Smooth muscle cell (in vitro differentiated cells): ENCODE measurements around the gene PRR36. TPM values are rescaled to one million over a fixed set of nuclear protein-coding genes. Genes with fewer than 3 reads are reported as not detected.

Experiments
- DNase-seq: peaks from one replicate; lab custom pipeline; 2025; ENCODE audit not compliant: unreplicated experiment; lab: John Stamatoyannopoulos, UW
- H2AFZ ChIP-seq: fragments of 200-600 bp; sonication (generic); 2 replicates; pipeline ENCODE4 v1.6.0; 2016; ENCODE audit warnings: antibody characterized with exemption, low read depth, mild to moderate bottlenecking
- H3F3A ChIP-seq: fragments of 200-600 bp; sonication (generic); 2 replicates; pipeline ENCODE4 v1.6.0; 2017; ENCODE audit warnings: antibody characterized with exemption, low read depth
- H3K27ac ChIP-seq: fragments of 200-600 bp; sonication (generic); 2 replicates; pipeline ENCODE4 v1.5.1; 2016; ENCODE audit warnings: low read depth, mild to moderate bottlenecking
- H3K27me3 ChIP-seq: fragments of 200-600 bp; sonication (generic); 2 replicates; pipeline ENCODE4 v1.6.1; 2016; ENCODE audit warnings: low read depth, mild to moderate bottlenecking
- H3K36me3 ChIP-seq: fragments of 200-600 bp; sonication (generic); 2 replicates; pipeline ENCODE4 v1.5.1; 2016; ENCODE audit warnings: low read depth
- H3K4me1 ChIP-seq: fragments of 200-600 bp; sonication (generic); 2 replicates; pipeline ENCODE4 v1.5.1; 2016; ENCODE audit warnings: low read depth
- H3K4me2 ChIP-seq: fragments of 200-600 bp; sonication (generic); 2 replicates; pipeline ENCODE4 v1.6.0; 2016; ENCODE audit warnings: mild to moderate bottlenecking
- H3K4me3 ChIP-seq: fragments of 200-600 bp; sonication (generic); 2 replicates; pipeline ENCODE4 v1.5.1; 2016; ENCODE audit warnings: mild to moderate bottlenecking
- H3K79me2 ChIP-seq: fragments of 200-600 bp; sonication (generic); 2 replicates; pipeline ENCODE4 v1.6.0; 2016; ENCODE audit warnings: low read depth, mild to moderate bottlenecking
- H3K9ac ChIP-seq: fragments of 200-600 bp; sonication (generic); 2 replicates; pipeline ENCODE4 v1.6.0; 2016; ENCODE audit warnings: low read depth
- H3K9me3 ChIP-seq: fragments of 200-600 bp; sonication (generic); replicated peaks from 2 replicates; pipeline ENCODE4 v1.5.1; 2016; ENCODE audit warnings: low read depth
- H4K20me1 ChIP-seq: fragments of 200-600 bp; sonication (generic); 2 replicates; pipeline ENCODE4 v1.6.0; 2016; ENCODE audit warnings: low read depth
- WGBS: methylation state at CpG from one replicate; pipeline ENCODE4 v1.1.7; 2016; ENCODE audit warnings: low lambda C conversion rate; 5-methylcytosine and 5-hydroxymethylcytosine counted together
- polyA plus RNA-seq: library from polyadenylated mRNA; unstranded; fragments of >200 nt; fragmentation: Nextera tagmentation; extraction: Ambion mirVana; gene quantifications from 2 replicates; pipeline ENCODE4 v1.2.1, GENCODE V29; 2016
- total RNA-seq: library from RNA; depleted of rRNA; stranded (reverse); fragments of >200 nt; gene quantifications from 2 replicates; pipeline ENCODE4 v1.2.3, GENCODE V29; 2014
- TF ChIP-seq, protein P1 (sequence below): fragments of 200-600 bp; sonication (generic); IDR thresholded peaks from 2 replicates; pipeline ENCODE4 v1.5.1; 2017; ENCODE audit warnings: borderline replicate concordance, mild to moderate bottlenecking, antibody characterized with exemption; ENCODE audit not compliant: insufficient read depth, poor library complexity, severe bottlenecking

PRR36 gene
- total and polyA plus RNA-seq, 2 experiments from 2014 or later, result 0.13 to 0.57 TPM

- Histone ChIP-seq H3K9ac (no peak overlapping the region), H3F3A (no peaks in the 10 kb centered on the region), H3K4me1 (peaks cover 17% of the 10 kb centered on the region), H3K9me3 (no peaks in the 10 kb centered on the region), H4K20me1 (no peaks in the 10 kb centered on the region), H3K4me3 (no peak overlapping the region), H3K36me3 (no peaks in the 10 kb centered on the region), H3K27me3 (peaks cover 26% of the 10 kb centered on the region), H3K79me2 (no peaks in the 10 kb centered on the region), H3K27ac (no peak overlapping the region), H3K4me2 (no peak overlapping the region), H2AFZ (no peak overlapping the region)
- 18% methylated on average over 12 of the region's 29 CpGs for WGBS
- TF ChIP-seq, protein P1, sequence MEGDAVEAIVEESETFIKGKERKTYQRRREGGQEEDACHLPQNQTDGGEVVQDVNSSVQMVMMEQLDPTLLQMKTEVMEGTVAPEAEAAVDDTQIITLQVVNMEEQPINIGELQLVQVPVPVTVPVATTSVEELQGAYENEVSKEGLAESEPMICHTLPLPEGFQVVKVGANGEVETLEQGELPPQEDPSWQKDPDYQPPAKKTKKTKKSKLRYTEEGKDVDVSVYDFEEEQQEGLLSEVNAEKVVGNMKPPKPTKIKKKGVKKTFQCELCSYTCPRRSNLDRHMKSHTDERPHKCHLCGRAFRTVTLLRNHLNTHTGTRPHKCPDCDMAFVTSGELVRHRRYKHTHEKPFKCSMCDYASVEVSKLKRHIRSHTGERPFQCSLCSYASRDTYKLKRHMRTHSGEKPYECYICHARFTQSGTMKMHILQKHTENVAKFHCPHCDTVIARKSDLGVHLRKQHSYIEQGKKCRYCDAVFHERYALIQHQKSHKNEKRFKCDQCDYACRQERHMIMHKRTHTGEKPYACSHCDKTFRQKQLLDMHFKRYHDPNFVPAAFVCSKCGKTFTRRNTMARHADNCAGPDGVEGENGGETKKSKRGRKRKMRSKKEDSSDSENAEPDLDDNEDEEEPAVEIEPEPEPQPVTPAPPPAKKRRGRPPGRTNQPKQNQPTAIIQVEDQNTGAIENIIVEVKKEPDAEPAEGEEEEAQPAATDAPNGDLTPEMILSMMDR, result no peak
- DNase-seq, result no peak
These were observed 15.9 kb downstream of the PRR36 start for GRCh38 chr19:7858109-7858770.

DNA sequence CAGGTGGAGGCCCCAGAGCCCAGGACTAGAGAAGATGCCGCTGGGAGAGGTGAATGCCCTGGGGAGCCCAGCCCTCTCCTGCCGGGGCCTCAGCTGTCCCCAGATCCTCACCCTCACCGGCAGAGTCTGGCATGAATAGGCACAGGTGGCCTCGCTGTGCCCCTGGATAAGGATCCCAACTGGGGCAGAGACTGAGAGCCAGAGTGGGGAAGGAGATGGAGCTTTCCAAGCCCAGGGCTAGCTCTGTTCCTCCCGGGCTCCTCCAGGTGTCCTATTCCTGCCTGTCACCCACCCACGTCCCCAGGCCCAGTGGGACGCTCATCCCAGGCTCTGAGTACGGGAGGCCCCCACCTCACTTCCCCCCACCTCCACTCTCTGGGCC, 16.5 kb downstream of the PRR36 start:
- no peak overlapping the region for H3K27ac ChIP-seq
- no peak overlapping the region for H3K4me2 ChIP-seq
- H3F3A ChIP-seq, result no peaks in the 10 kb centered on the region
- H4K20me1 ChIP-seq, result no peaks in the 10 kb centered on the region
- no peak overlapping the region for H3K4me3 ChIP-seq
- H3K9me3 ChIP-seq, result no peaks in the 10 kb centered on the region
- DNase-seq, result no peak
- H3K79me2 ChIP-seq, result no peaks in the 10 kb centered on the region
- no peak overlapping the region for H3K9ac ChIP-seq
- no peak overlapping the region for H2AFZ ChIP-seq
- TF ChIP-seq, protein P1, result no peak
- H3K36me3 ChIP-seq, result no peaks in the 10 kb centered on the region
- peaks cover 21% of the 10 kb centered on the region for H3K27me3 ChIP-seq
- 73% methylated on average over 5 of the region's 8 CpGs for WGBS
- H3K4me1 ChIP-seq, result peaks cover 17% of the 10 kb centered on the region

- 84% methylated on average over 29 of the region's 38 CpGs for WGBS
- peaks cover 15% of the 10 kb centered on the region for H3K4me1 ChIP-seq
- no peaks in the 10 kb centered on the region for H3K36me3 ChIP-seq
- no peak overlapping the region for H3K4me2 ChIP-seq
- H3K79me2 ChIP-seq, result no peaks in the 10 kb centered on the region
- TF ChIP-seq, protein P1, result no peak
- no peak overlapping the region for H2AFZ ChIP-seq
- no peaks in the 10 kb centered on the region for H3F3A ChIP-seq
- H3K9me3 ChIP-seq, result no peaks in the 10 kb centered on the region
- no peak overlapping the region for H3K27ac ChIP-seq
- no peaks in the 10 kb centered on the region for H4K20me1 ChIP-seq
- H3K4me3 ChIP-seq, result no peak overlapping the region
- no peak overlapping the region for H3K9ac ChIP-seq
- peaks cover 15% of the 10 kb centered on the region for H3K27me3 ChIP-seq
- no peak for DNase-seq
These were observed 17.2 kb downstream of the PRR36 start for GRCh38 chr19:7856679-7857663.
